GM12878 (cell line): ENCODE measurements around the gene POLA1.

Source experiments
- CEBPB ChIP-seq, 2 experiments: fragments of 150-350 bp in 1 of 2; IDR thresholded peaks; 2 replicates each; pipeline ENCODE4 v1.6.1; 2012 to 2014; ENCODE audit warnings: low read depth in 2 of 2, low read length in 2 of 2, borderline replicate concordance in 1 of 2, inconsistent platforms in 1 of 2
- EED ChIP-seq: sonication (generic); IDR thresholded peaks from 2 replicates; pipeline ENCODE4 v1.6.1; 2016; ENCODE audit warnings: antibody characterized with exemption, low read depth
- HCFC1 ChIP-seq: fragments of 150-350 bp; IDR thresholded peaks from 2 replicates; pipeline ENCODE4 v1.6.1; 2014; ENCODE audit warnings: low read length
- KDM1A ChIP-seq: fragments of 200-600 bp; sonication (generic); IDR thresholded peaks from 2 replicates; pipeline ENCODE4 v1.6.1; 2016; ENCODE audit warnings: borderline replicate concordance
- PAX5 ChIP-seq: IDR thresholded peaks from 2 replicates; pipeline ENCODE4 v1.6.1; 2011; ENCODE audit warnings: low read depth, low read length, borderline replicate concordance
- POLR2A ChIP-seq: IDR thresholded peaks from 2 replicates; pipeline ENCODE4 v1.6.1; 2011; ENCODE audit warnings: low read depth, mild to moderate bottlenecking, low read length
- SIX5 ChIP-seq: IDR thresholded peaks from 2 replicates; pipeline ENCODE4 v1.6.1; 2011; ENCODE audit warnings: mild to moderate bottlenecking, low read depth, low read length, moderate library complexity; ENCODE audit not compliant: severe bottlenecking
- STAT1 ChIP-seq: fragments of 450-650 bp; conservative IDR thresholded peaks from 2 replicates; pipeline ENCODE4 v1.6.1; 2014; ENCODE audit warnings: antibody characterized with exemption, mild to moderate bottlenecking
- SUZ12 ChIP-seq: fragments of 200-600 bp; sonication (generic); IDR thresholded peaks from one replicate; pipeline ENCODE4 v1.6.1; 2018; ENCODE audit warnings: antibody characterized with exemption, mild to moderate bottlenecking; ENCODE audit not compliant: unreplicated experiment
- TCF7 ChIP-seq: IDR thresholded peaks from 2 replicates; pipeline ENCODE4 v1.6.1; 2014; ENCODE audit warnings: antibody characterized with exemption, borderline replicate concordance
- TF ChIP-seq, protein P1 (sequence below), 3 experiments: IDR thresholded peaks in 2 of 3; conservative IDR thresholded peaks in 1 of 3; 2 replicates each; pipeline ENCODE4 v1.5.1; 2011; ENCODE audit warnings: low read depth in 3 of 3, low read length in 3 of 3, mild to moderate bottlenecking in 3 of 3, control low read depth in 2 of 3, moderate library complexity in 2 of 3, inconsistent platforms in 1 of 3, mixed read lengths in 1 of 3; ENCODE audit not compliant: control insufficient read depth in 2 of 3, insufficient read depth in 1 of 3; ENCODE audit errors: extremely low read depth in 1 of 3

GRCh38 chrX:25025615-25026014, 331.9 kb downstream of the POLA1 start:
- TF ChIP-seq SUZ12 (no peak), SIX5 (no peak), KDM1A (no peak), HCFC1 (no peak), EED (no peak), POLR2A (no peak), CEBPB (IDR thresholded peaks at IDR 0.05; ENCODE audit: borderline replicate concordance in 1 of 2, low read depth in 2 of 2, low read length in 2 of 2) (no peak), STAT1 (no peak), PAX5 (no peak), TCF7 (no peak)
- TF ChIP-seq, protein P1, sequence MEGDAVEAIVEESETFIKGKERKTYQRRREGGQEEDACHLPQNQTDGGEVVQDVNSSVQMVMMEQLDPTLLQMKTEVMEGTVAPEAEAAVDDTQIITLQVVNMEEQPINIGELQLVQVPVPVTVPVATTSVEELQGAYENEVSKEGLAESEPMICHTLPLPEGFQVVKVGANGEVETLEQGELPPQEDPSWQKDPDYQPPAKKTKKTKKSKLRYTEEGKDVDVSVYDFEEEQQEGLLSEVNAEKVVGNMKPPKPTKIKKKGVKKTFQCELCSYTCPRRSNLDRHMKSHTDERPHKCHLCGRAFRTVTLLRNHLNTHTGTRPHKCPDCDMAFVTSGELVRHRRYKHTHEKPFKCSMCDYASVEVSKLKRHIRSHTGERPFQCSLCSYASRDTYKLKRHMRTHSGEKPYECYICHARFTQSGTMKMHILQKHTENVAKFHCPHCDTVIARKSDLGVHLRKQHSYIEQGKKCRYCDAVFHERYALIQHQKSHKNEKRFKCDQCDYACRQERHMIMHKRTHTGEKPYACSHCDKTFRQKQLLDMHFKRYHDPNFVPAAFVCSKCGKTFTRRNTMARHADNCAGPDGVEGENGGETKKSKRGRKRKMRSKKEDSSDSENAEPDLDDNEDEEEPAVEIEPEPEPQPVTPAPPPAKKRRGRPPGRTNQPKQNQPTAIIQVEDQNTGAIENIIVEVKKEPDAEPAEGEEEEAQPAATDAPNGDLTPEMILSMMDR (IDR thresholded peaks at IDR 0.05 in 2 of 3, conservative IDR thresholded peaks at IDR 0.05 in 1 of 3; ENCODE audit: control insufficient read depth in 2 of 3, extremely low read depth in 1 of 3, insufficient read depth in 1 of 3, low read depth in 3 of 3, low read length in 3 of 3): no peak
